Hepatocyte (in vitro differentiated cells): ENCODE results near the gene UNC45B. TPM values are rescaled to one million over a fixed set of nuclear protein-coding genes. Genes with fewer than 3 reads are reported as not detected.

Source experiments
- DNase-seq: peaks from one replicate; pipeline ENCODE4 v3.0.0-alpha.2; 2016; ENCODE audit warnings: low spot score
- H2AFZ ChIP-seq: fragments of 200-600 bp; sonication (generic); 2 replicates; pipeline ENCODE4 v1.6.0; 2016; ENCODE audit warnings: antibody characterized with exemption, mild to moderate bottlenecking
- H3K27ac ChIP-seq: fragments of 200-600 bp; sonication (generic); 2 replicates; pipeline ENCODE4 v1.5.1; 2016; ENCODE audit warnings: mild to moderate bottlenecking
- H3K27me3 ChIP-seq: fragments of 200-600 bp; sonication (generic); 2 replicates; pipeline ENCODE4 v1.6.1; 2016
- H3K36me3 ChIP-seq: fragments of 200-600 bp; sonication (generic); replicated peaks from 2 replicates; pipeline ENCODE4 v1.5.1; 2016; ENCODE audit warnings: low read depth; ENCODE audit not compliant: insufficient read depth
- H3K4me1 ChIP-seq: fragments of 200-600 bp; sonication (generic); 2 replicates; pipeline ENCODE4 v1.5.1; 2016; ENCODE audit warnings: mild to moderate bottlenecking, moderate library complexity; ENCODE audit not compliant: insufficient read depth
- H3K4me2 ChIP-seq: fragments of 200-600 bp; sonication (generic); 2 replicates; pipeline ENCODE4 v1.6.0; 2016
- H3K4me3 ChIP-seq: fragments of 200-600 bp; sonication (generic); 2 replicates; pipeline ENCODE4 v1.5.1; 2016; ENCODE audit warnings: mild to moderate bottlenecking
- H3K79me2 ChIP-seq: fragments of 200-600 bp; sonication (generic); 2 replicates; pipeline ENCODE4 v1.6.0; 2017; ENCODE audit warnings: mild to moderate bottlenecking
- H3K9me2 ChIP-seq: fragments of 200-600 bp; sonication (generic); replicated peaks from 2 replicates; pipeline ENCODE4 v1.6.0; 2017; ENCODE audit warnings: mild to moderate bottlenecking; ENCODE audit not compliant: insufficient read depth
- H3K9me3 ChIP-seq: fragments of 200-600 bp; sonication (generic); 2 replicates; pipeline ENCODE4 v1.5.1; 2016; ENCODE audit warnings: low read depth, mild to moderate bottlenecking
- H4K20me1 ChIP-seq: fragments of 200-600 bp; sonication (generic); 2 replicates; pipeline ENCODE4 v1.6.0; 2016; ENCODE audit warnings: mild to moderate bottlenecking; ENCODE audit not compliant: insufficient read depth, poor library complexity, severe bottlenecking
- EZH2 ChIP-seq: fragments of 200-600 bp; sonication (generic); IDR thresholded peaks from 2 replicates; pipeline ENCODE4 v1.6.1; 2016; ENCODE audit warnings: antibody characterized with exemption, mild to moderate bottlenecking, borderline replicate concordance
- EZH2phosphoT487 ChIP-seq: fragments of 200-600 bp; sonication (generic); IDR thresholded peaks from one replicate; pipeline ENCODE4 v1.6.1; 2018; ENCODE audit warnings: antibody characterized with exemption, mild to moderate bottlenecking, low read depth, moderate library complexity; ENCODE audit not compliant: unreplicated experiment, severe bottlenecking
- WGBS: methylation state at CpG from one replicate; pipeline ENCODE4 v1.1.6; 2016; ENCODE audit warnings: low lambda C conversion rate; ENCODE audit errors: missing lambda C conversion rate; 5-methylcytosine and 5-hydroxymethylcytosine counted together
- polyA plus RNA-seq: library from polyadenylated mRNA; unstranded; fragments of >200 nt; fragmentation: Nextera tagmentation; extraction: Ambion mirVana; gene quantifications from 2 replicates; pipeline ENCODE4 v1.2.1, GENCODE V29; 2016
- total RNA-seq: library from RNA; depleted of rRNA; stranded (reverse); fragments of >200 nt; gene quantifications from 2 replicates; pipeline ENCODE4 v1.2.3, GENCODE V29; 2014
- TF ChIP-seq, protein P1 (sequence below): fragments of 200-600 bp; sonication (generic); IDR thresholded peaks from 2 replicates; pipeline ENCODE4 v1.5.1; 2016; ENCODE audit warnings: antibody characterized with exemption, mild to moderate bottlenecking; ENCODE audit not compliant: poor library complexity

Gene UNC45B
- total and polyA plus RNA-seq, 2 experiments from 2014 or later: not detected

DNA sequence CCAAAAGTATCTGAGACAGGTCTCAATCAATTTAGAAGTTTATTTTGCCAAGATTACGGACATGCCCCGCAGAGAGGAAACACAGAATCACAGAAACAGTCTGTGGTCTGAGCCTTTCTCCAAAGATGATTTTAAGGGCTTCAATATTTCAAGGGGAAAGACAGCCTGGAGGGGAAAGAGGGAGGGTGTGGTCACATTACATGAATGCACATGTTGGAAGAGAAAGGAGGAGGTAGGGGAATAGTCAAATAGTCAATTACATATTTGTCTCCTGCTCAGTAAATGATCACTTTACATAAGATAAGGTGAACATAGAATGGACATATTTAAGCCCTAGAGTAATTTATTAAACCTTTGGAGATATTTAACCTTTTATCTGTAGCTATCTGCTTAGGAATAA is 12.3 kb downstream of the UNC45B start:
- Histone ChIP-seq H3K4me1 (no peaks in the 10 kb centered on the region), H3K36me3 (no peaks in the 10 kb centered on the region), H3K79me2 (no peaks in the 10 kb centered on the region), H3K9me2 (no peaks in the 10 kb centered on the region), H3K4me3 (no peak overlapping the region), H3K4me2 (no peak overlapping the region), H4K20me1 (no peaks in the 10 kb centered on the region), H3K27me3 (peaks cover 2% of the 10 kb centered on the region), H3K9me3 (no peaks in the 10 kb centered on the region), H3K27ac (no peak overlapping the region), H2AFZ (no peak overlapping the region)
- TF ChIP-seq, protein P1, sequence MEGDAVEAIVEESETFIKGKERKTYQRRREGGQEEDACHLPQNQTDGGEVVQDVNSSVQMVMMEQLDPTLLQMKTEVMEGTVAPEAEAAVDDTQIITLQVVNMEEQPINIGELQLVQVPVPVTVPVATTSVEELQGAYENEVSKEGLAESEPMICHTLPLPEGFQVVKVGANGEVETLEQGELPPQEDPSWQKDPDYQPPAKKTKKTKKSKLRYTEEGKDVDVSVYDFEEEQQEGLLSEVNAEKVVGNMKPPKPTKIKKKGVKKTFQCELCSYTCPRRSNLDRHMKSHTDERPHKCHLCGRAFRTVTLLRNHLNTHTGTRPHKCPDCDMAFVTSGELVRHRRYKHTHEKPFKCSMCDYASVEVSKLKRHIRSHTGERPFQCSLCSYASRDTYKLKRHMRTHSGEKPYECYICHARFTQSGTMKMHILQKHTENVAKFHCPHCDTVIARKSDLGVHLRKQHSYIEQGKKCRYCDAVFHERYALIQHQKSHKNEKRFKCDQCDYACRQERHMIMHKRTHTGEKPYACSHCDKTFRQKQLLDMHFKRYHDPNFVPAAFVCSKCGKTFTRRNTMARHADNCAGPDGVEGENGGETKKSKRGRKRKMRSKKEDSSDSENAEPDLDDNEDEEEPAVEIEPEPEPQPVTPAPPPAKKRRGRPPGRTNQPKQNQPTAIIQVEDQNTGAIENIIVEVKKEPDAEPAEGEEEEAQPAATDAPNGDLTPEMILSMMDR: no peak
- TF ChIP-seq EZH2 (no peak), EZH2phosphoT487 (no peak)
- no peak for DNase-seq
- WGBS: 67% methylated on average over 2 of the region's 2 CpGs

DNA sequence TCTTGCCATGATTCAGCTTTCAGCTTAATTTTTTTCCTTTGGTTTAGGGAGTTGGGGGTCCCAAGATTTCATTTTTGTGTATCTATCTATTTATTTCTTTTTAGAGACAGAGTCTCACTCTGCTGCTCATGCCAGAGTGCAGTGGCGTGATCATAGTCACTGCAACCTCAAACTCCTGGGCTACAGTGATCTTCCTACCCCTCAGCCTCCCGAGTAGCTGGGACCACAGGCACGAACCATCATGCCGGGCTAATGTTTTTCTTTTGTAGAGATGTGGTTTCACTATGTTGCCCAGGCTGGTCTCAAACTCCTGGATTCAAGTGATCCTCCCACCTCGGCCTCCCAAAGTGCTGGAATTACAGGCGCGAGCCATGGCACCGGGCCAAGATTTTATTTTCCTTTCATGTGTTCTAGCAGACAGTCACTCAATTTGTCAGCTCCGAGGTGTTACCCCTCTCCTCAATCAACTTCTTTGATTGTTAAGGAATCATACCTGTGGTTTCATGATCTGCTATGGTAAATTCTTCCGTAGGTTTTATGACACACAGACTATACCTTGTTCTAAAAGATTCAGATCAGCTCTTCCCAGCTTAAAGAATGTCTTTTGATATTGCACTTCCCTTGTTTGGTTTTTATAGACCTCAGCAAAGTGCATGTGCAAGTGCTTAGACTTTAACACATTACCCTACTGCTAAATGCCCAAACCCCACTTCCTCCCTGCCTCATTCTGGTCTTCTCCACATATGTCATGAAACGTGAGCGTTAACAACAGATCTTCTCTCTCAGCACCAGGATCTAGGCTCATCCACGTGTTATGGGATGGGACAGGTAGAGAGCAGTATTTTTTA is 13.0 kb downstream of the UNC45B start:
- Histone ChIP-seq H3K4me1 (no peaks in the 10 kb centered on the region), H4K20me1 (no peaks in the 10 kb centered on the region), H3K9me3 (no peaks in the 10 kb centered on the region), H3K79me2 (no peaks in the 10 kb centered on the region), H3K27me3 (peaks cover 2% of the 10 kb centered on the region), H3K36me3 (no peaks in the 10 kb centered on the region), H3K4me3 (no peak overlapping the region), H3K27ac (no peak overlapping the region), H3K4me2 (no peak overlapping the region), H3K9me2 (no peaks in the 10 kb centered on the region), H2AFZ (no peak overlapping the region)
- TF ChIP-seq EZH2phosphoT487: no peak
- TF ChIP-seq, protein P1: no peak
- no peak for TF ChIP-seq EZH2
- no peak for DNase-seq
- 83% methylated on average over 13 of the region's 13 CpGs for WGBS

DNA sequence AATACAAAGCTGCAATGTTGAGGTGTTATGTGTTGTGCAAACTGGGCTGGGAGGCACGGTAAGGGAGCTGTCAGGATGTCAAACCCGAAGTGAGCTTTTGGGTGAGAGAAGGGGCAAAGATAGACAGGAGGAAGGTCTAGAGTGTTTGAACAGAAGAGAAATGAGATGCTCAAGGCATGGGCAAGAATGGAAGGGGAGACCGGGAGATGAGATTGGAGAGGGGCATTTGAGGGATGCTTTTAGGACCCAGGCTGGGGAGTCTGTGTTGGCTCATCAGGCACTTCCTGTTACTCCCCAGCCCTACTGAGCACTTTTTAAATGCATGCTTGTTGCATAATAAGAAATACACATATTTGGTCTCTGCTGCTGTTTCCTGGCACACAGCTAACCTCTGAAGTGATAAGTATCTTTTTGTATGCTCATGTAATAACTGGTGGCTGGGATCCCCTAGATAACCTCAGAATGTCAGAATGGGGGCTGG is 13.7 kb downstream of the UNC45B start:
- no peaks in the 10 kb centered on the region for H3K9me2 ChIP-seq
- H3K4me3 ChIP-seq: no peak overlapping the region
- no peaks in the 10 kb centered on the region for H3K36me3 ChIP-seq
- TF ChIP-seq, protein P1: no peak
- TF ChIP-seq EZH2phosphoT487 (no peak), EZH2 (no peak)
- peaks cover 2% of the 10 kb centered on the region for H3K27me3 ChIP-seq
- no peak overlapping the region for H3K4me2 ChIP-seq
- H3K79me2 ChIP-seq: no peaks in the 10 kb centered on the region
- no peak overlapping the region for H2AFZ ChIP-seq
- H3K27ac ChIP-seq: no peak overlapping the region
- 90% methylated on average over 3 of the region's 3 CpGs for WGBS
- DNase-seq: no peak
- no peaks in the 10 kb centered on the region for H3K9me3 ChIP-seq
- H4K20me1 ChIP-seq: no peaks in the 10 kb centered on the region
- no peaks in the 10 kb centered on the region for H3K4me1 ChIP-seq
